Measurements from ENCODE around the gene BTNL9. TPM values are rescaled to one million over a fixed set of nuclear protein-coding genes. Genes with fewer than 3 reads are reported as not detected.
A peak's percentile ranks its signal among the peaks of the same experiment; 100 is the strongest.
"Not testable (repeated sequence)": the region's sequence is repeated elsewhere in the genome, so short reads cannot be mapped to it uniquely, and the experiment has no call there.

Gene BTNL9
- total RNA-seq, 2 donors from 2014 or later: 0.55 TPM; not detected in 1

DNA sequence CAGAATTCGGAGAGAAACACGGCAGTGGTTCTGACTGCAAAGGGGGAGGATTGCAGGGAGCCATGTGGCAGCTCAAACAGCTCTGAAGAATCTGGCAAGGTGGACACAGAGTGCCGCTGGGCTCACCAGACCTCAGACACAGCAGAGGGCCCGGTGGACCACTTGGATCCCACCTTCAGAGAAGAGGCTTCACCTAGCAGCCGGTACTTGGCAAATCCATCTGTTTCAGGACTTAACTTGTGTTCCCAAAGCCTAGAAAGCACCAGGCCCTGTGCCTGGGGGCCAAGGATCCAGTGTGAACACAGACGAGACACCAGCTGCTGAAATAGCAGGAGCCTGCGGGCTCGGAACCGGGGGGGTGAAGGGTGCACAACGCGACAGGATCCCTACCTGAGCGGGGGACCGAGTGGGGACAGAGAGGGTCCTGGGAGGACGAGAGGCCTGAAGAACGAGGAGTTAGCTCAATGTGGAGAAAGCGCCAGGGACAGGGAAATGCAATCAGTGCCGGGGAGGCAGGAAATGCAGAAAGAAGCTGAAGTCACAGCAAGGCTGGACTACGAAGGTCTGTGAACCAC is 44.6 kb downstream of the BTNL9 start:
- no peak overlapping the region for H3K27ac Mint-ChIP-seq
- no peaks in the 10 kb centered on the region for H3K36me3 Mint-ChIP-seq (ENCODE audit: insufficient read depth in 2 of 2)
- no peak for ATAC-seq (replicated peaks in 1 of 2)
- no peak for DNase-seq
- no peaks in the 10 kb centered on the region for H3K9me3 Mint-ChIP-seq
- peaks cover 57% of the 10 kb centered on the region for H3K27me3 Mint-ChIP-seq (ENCODE audit: low read depth)
- no peaks in the 10 kb centered on the region for H3K4me1 Mint-ChIP-seq (ENCODE audit: low read depth)
- no peak overlapping the region for H3K4me3 Mint-ChIP-seq

DNA sequence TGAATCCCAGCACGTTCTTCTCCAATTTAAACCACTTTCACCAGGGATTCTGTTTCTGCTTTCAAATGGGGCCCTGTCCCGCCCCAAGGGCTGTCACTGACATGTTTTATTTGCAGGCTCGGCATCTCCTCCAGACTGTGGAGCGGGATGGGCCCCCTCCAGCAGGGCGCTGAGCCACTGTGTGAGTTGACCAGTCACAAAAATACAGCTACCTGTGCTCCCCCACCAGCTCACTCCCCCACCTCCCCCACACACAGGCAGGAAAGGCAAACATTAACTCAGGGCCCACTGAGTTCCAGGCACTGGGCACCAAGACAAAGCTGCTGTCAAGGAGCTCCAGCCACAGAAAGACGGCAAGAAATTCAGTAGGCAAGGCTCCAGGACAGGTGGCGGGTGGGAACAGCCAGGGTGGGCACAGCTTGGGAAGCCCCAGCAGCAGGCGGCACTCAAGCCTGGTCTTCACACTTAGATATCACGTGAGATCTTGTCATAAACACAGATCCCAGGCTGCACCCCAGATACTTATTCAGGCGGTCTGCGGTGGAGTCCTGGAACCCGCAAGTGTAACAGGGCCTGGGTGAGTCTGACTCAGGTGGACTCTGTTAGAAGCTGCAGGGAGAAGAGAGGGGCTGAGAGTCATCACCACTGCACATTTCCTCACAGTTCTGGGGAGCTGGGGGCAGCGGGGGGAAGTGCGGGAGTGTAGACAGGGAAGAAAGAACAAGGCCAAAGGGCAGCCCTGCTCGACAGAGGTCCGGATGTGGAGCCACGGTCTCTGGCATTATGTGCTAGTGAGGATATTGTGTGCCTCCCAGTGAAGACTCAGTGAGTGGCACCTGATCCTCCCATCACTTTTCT is 46.2 kb downstream of the BTNL9 start:
- ATAC-seq (replicated peaks in 1 of 2): no peak
- H3K9me3 Mint-ChIP-seq: no peaks in the 10 kb centered on the region
- no peak overlapping the region for H3K27ac Mint-ChIP-seq
- H3K36me3 Mint-ChIP-seq (ENCODE audit: insufficient read depth in 2 of 2): no peaks in the 10 kb centered on the region
- H3K27me3 Mint-ChIP-seq (ENCODE audit: low read depth): peaks cover 57% of the 10 kb centered on the region
- no peak for DNase-seq
- H3K4me3 Mint-ChIP-seq: no peak overlapping the region
- H3K4me1 Mint-ChIP-seq (ENCODE audit: low read depth): no peaks in the 10 kb centered on the region

DNA sequence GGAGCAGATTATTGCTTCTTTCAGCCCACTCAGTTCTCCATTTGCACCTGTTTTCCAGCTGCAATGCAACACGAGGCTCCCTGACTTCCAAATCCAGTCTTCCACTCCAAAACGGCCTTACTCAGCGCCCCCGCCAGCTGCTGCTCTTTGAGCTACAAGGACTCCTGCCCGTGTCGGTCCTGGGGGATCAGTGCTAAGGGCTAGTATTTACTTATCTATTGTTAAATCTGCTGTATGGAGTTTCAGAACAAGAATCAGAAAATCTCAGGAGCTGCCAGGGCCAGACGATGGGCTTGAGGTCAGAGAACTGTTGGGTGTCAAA is 46.8 kb downstream of the BTNL9 start:
- Mint-ChIP-seq H3K27ac (no peak overlapping the region), H3K4me3 (no peak overlapping the region), H3K36me3 (ENCODE audit: insufficient read depth in 2 of 2) (no peaks in the 10 kb centered on the region), H3K9me3 (no peaks in the 10 kb centered on the region), H3K27me3 (ENCODE audit: low read depth) (peaks cover 52% of the 10 kb centered on the region), H3K4me1 (ENCODE audit: low read depth) (no peaks in the 10 kb centered on the region)
- ATAC-seq (replicated peaks in 1 of 2): no peak
- no peak for DNase-seq

- H3K4me1 Mint-ChIP-seq (ENCODE audit: low read depth): no peaks in the 10 kb centered on the region
- H3K9me3 Mint-ChIP-seq: no peaks in the 10 kb centered on the region
- DNase-seq (no peak), ATAC-seq (replicated peaks in 1 of 2) (no peak)
- no peak overlapping the region for H3K4me3 Mint-ChIP-seq
- no peak overlapping the region for H3K27ac Mint-ChIP-seq
- no peaks in the 10 kb centered on the region for H3K36me3 Mint-ChIP-seq (ENCODE audit: insufficient read depth in 2 of 2)
- H3K27me3 Mint-ChIP-seq (ENCODE audit: low read depth): peaks cover 50% of the 10 kb centered on the region
Observed at GRCh38 chr5:181087309-181087708, 47.2 kb downstream of the BTNL9 start.

GRCh38 chr5:181088289-181088688 is 48.2 kb downstream of the BTNL9 start:
- no peaks in the 10 kb centered on the region for H3K9me3 Mint-ChIP-seq
- no peak overlapping the region for H3K27ac Mint-ChIP-seq
- ATAC-seq (replicated peaks in 1 of 2) (no peak), DNase-seq (no peak)
- no peaks in the 10 kb centered on the region for H3K4me1 Mint-ChIP-seq (ENCODE audit: low read depth)
- peaks cover 49% of the 10 kb centered on the region for H3K27me3 Mint-ChIP-seq (ENCODE audit: low read depth)
- H3K36me3 Mint-ChIP-seq (ENCODE audit: insufficient read depth in 2 of 2): no peaks in the 10 kb centered on the region
- no peak overlapping the region for H3K4me3 Mint-ChIP-seq

- Mint-ChIP-seq H3K27me3 (ENCODE audit: low read depth) (peaks cover 25% of the 10 kb centered on the region), H3K4me1 (ENCODE audit: low read depth) (no peaks in the 10 kb centered on the region)
- no peak for ATAC-seq (replicated peaks in 1 of 2)
Observed at GRCh38 chr5:181092428-181092827, 52.4 kb downstream of the BTNL9 start.

GRCh38 chr5:181095162-181095561 is 55.1 kb downstream of the BTNL9 start:
- H3K36me3 Mint-ChIP-seq (ENCODE audit: insufficient read depth in 2 of 2); H3K27ac Mint-ChIP-seq; H3K4me3 Mint-ChIP-seq; ATAC-seq (replicated peaks in 1 of 2); H3K9me3 Mint-ChIP-seq; H3K4me1 Mint-ChIP-seq (ENCODE audit: low read depth); DNase-seq: not testable (repeated sequence)
- peaks cover 40% of the 10 kb centered on the region for H3K27me3 Mint-ChIP-seq (ENCODE audit: low read depth)

More at GRCh38 chr5:181092428-181092827, 52.4 kb downstream of the BTNL9 start:
- no peak overlapping the region for H3K4me3 Mint-ChIP-seq
- no peaks in the 10 kb centered on the region for H3K36me3 Mint-ChIP-seq (ENCODE audit: insufficient read depth in 2 of 2)
- H3K9me3 Mint-ChIP-seq: no peaks in the 10 kb centered on the region
- DNase-seq: no peak
- no peak overlapping the region for H3K27ac Mint-ChIP-seq

GRCh38 chr5:181096721-181097382 is 56.8 kb downstream of the BTNL9 start:
- ATAC-seq (replicated peaks in 1 of 2): peak; percentile 40 to 43
- H3K4me1 Mint-ChIP-seq (ENCODE audit: low read depth); H3K27ac Mint-ChIP-seq; DNase-seq; H3K4me3 Mint-ChIP-seq; H3K36me3 Mint-ChIP-seq (ENCODE audit: insufficient read depth in 2 of 2); H3K9me3 Mint-ChIP-seq: not testable (repeated sequence)
- H3K27me3 Mint-ChIP-seq (ENCODE audit: low read depth): peaks cover 43% of the 10 kb centered on the region

DNA sequence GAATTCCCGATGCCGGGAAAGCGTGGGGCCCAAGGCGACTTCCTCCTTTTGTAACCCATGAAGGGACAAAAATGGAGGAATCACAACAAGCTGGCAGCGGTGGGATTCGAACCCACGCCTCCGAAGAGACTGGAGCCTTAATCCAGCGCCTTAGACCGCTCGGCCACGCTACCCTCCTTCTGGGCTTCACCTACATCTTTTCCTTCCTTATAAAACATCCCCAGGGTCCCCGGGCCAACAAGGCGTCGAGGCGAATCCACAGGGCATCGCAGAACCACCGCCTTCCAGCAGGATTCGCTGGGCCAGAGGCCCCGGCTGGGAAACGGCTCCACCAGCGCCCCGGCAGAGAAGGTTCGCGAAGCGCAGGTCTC is 57.3 kb downstream of the BTNL9 start:
- H3K27ac Mint-ChIP-seq; H3K9me3 Mint-ChIP-seq; H3K4me1 Mint-ChIP-seq (ENCODE audit: low read depth); DNase-seq; H3K4me3 Mint-ChIP-seq; H3K36me3 Mint-ChIP-seq (ENCODE audit: insufficient read depth in 2 of 2): not testable (repeated sequence)
- peak; percentile 5 to 8 for ATAC-seq (replicated peaks in 1 of 2)
- peaks cover 40% of the 10 kb centered on the region for H3K27me3 Mint-ChIP-seq (ENCODE audit: low read depth)

GRCh38 chr5:181097759-181098491 is 57.9 kb downstream of the BTNL9 start:
- H3K4me1 Mint-ChIP-seq (ENCODE audit: low read depth); H3K4me3 Mint-ChIP-seq; H3K9me3 Mint-ChIP-seq; H3K36me3 Mint-ChIP-seq (ENCODE audit: insufficient read depth in 2 of 2); DNase-seq; H3K27ac Mint-ChIP-seq: not testable (repeated sequence)
- ATAC-seq (replicated peaks in 1 of 2): peak; percentile 20 to 27
- peaks cover 37% of the 10 kb centered on the region for H3K27me3 Mint-ChIP-seq (ENCODE audit: low read depth)

DNA sequence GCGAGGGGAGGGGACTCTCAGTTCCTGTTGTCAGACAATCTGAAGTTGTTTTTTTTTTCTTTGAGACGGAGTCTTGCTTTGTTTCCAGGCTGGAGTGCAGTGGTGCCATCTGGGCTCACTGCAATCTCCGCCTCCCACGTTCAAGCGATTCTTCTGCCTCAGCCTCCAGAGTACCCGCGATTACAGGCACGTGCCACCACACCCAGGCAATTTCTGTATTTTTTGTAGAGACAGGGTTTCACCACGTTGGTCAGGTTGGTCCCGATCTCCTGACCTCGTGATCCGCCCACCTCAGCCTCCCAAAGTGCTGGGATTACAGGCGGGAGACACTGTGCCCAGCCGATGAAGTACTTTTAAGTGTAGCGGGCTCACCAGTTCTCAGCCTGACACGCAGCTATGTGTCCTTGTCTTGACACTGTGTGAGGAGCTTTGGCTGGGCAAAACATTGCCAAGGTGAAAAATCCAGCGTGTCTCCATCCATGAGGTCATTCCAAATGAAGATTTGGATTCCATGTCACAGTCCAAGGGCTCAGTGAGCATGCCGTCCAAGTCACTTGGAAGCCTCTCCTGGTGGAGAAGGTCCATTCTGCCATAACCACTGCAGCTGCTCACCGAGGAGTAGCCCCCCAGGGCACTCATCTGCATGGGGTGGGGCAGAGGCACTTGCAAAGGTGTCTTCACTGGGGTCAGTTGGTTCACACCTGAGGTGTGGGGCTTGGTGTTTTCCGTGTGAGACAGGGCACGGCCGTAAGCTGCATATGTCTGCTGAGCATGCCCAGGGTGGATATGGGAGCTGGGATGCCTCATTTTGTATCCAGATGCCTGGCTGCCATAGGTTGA is 58.9 kb downstream of the BTNL9 start:
- H3K9me3 Mint-ChIP-seq: no peaks in the 10 kb centered on the region
- no peak overlapping the region for H3K27ac Mint-ChIP-seq
- peaks cover under 1% of the 10 kb centered on the region in 2 donors for H3K36me3 Mint-ChIP-seq (ENCODE audit: insufficient read depth in 2 of 2)
- H3K27me3 Mint-ChIP-seq (ENCODE audit: low read depth): peaks cover 31% of the 10 kb centered on the region
- H3K4me1 Mint-ChIP-seq (ENCODE audit: low read depth): peaks cover 12% of the 10 kb centered on the region
- ATAC-seq (replicated peaks in 1 of 2): no peak
- peak overlapping the region; percentile 34 to 71 for H3K4me3 Mint-ChIP-seq
- peak in 1 of 2 donors; percentile 23 for DNase-seq

DNA sequence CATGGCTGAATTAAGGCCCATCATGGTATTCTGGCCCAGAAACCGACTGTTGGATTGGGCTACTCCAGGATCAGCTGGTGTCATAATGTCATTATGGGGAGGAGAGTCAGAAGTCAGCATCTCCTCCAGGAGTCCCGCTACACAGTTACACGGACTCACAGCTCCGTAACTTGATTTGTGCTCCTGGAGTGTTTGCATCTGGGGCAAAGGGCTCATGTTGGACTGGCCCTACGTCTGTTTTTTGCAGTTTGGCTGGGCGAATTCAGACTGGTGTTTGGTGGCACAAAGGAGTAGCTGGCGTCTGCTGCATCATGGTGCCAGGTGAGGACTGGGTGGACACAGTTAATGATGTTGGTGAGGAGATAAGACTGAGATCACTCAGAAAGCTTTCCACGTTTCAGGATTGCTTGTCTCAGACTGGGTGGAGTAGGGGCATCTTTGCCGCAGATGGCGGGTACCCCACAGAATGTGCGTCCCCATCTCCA is 59.6 kb downstream of the BTNL9 start:
- H3K9me3 Mint-ChIP-seq: no peaks in the 10 kb centered on the region
- H3K4me1 Mint-ChIP-seq (ENCODE audit: low read depth): peaks cover 16% of the 10 kb centered on the region
- H3K27me3 Mint-ChIP-seq (ENCODE audit: low read depth): peaks cover 33% of the 10 kb centered on the region
- peak overlapping the region in 1 of 2 donors; percentile 71 for H3K4me3 Mint-ChIP-seq
- DNase-seq: no peak
- H3K36me3 Mint-ChIP-seq (ENCODE audit: insufficient read depth in 2 of 2): peaks cover 2 to 3% of the 10 kb centered on the region in 2 donors
- ATAC-seq (replicated peaks in 1 of 2): no peak
- H3K27ac Mint-ChIP-seq: no peak overlapping the region

Data from activated T-cell treated with anti-CD3 and anti-CD28 coated beads, Interleukin-2, amount 50 U/mL, for 72 hours (primary cell).